HepG2 (cell line): Measurements from ENCODE around the gene ZBP1. TPM values are rescaled to one million over a fixed set of nuclear protein-coding genes. Genes with fewer than 3 reads are reported as not detected.
A peak's percentile ranks its signal among the peaks of the same experiment; 100 is the strongest.

ENCODE experiments used
- AHR ChIP-seq: IDR thresholded peaks from 2 replicates; pipeline ENCODE4 v1.6.1; 2018; ENCODE audit warnings: missing genetic modification reagents, missing compliant biosample characterization
- EEA1 ChIP-seq: sonication (generic); formaldehyde crosslinking; IDR thresholded peaks from 2 replicates; pipeline ENCODE4 v1.5.1; 2020; ENCODE audit warnings: mild to moderate bottlenecking, missing genetic modification reagents, borderline replicate concordance
- PHB2 ChIP-seq: fragments of 450-650 bp; IDR thresholded peaks from 2 replicates; pipeline ENCODE4 v1.6.1; 2018; ENCODE audit not compliant: partially characterized antibody
- RORA ChIP-seq: sonication (generic); formaldehyde crosslinking; IDR thresholded peaks from 2 replicates; pipeline ENCODE4 v1.5.0; 2020; ENCODE audit warnings: mild to moderate bottlenecking, missing genetic modification reagents, moderate library complexity
- SIN3B ChIP-seq: fragments of 150-350 bp; IDR thresholded peaks from 2 replicates; pipeline ENCODE4 v1.6.1; 2014; ENCODE audit warnings: low read length
- SMYD3 ChIP-seq: sonication (generic); formaldehyde crosslinking; IDR thresholded peaks from 2 replicates; pipeline ENCODE4 v1.8.1; 2023; ENCODE audit warnings: mild to moderate bottlenecking, missing genetic modification reagents
- SRSF1 ChIP-seq: fragments of 200-400 bp; formaldehyde crosslinking; optimal IDR thresholded peaks from 2 replicates; pipeline ENCODE3; 2017; ENCODE audit warnings: mild to moderate bottlenecking, low read depth, low read length, moderate library complexity
- YEATS4 ChIP-seq: sonication (generic); formaldehyde crosslinking; IDR thresholded peaks from 2 replicates; pipeline ENCODE4 v1.4.0; 2020; ENCODE audit warnings: missing genetic modification reagents, borderline replicate concordance
- ZFP90 ChIP-seq: sonication (generic); formaldehyde crosslinking; IDR thresholded peaks from 2 replicates; pipeline ENCODE4 v1.8.0; 2022; ENCODE audit warnings: missing genetic modification reagents, mild to moderate bottlenecking, inconsistent platforms, borderline replicate concordance
- ZNF205 ChIP-seq: IDR thresholded peaks from 2 replicates; pipeline ENCODE4 v1.6.1; 2018; ENCODE audit warnings: missing biosample characterization, missing genetic modification reagents
- ZNF260 ChIP-seq: sonication (generic); formaldehyde crosslinking; IDR thresholded peaks from 2 replicates; pipeline ENCODE4 v1.4.0; 2020; ENCODE audit warnings: missing genetic modification reagents, low read depth, mild to moderate bottlenecking, borderline replicate concordance
- ZNF501 ChIP-seq: sonication (generic); formaldehyde crosslinking; IDR thresholded peaks from 2 replicates; pipeline ENCODE4 v1.5.1; 2020; ENCODE audit warnings: mild to moderate bottlenecking, moderate library complexity, missing genetic modification reagents
- polyA plus RNA-seq, 8 experiments: library from polyadenylated mRNA; depleted of rRNA in 3 of 8; stranded (reverse) in 7 of 8; unstranded in 1 of 8; fragments of >200 nt; fragmentation: Illumina TruSeq in 4 of 8; extraction: Trizol in 4 of 8; gene quantifications; 2 replicates each; pipeline versions ENCODE4 v1.2.1 to v1.2.3, GENCODE V29; 2011 to 2016; ENCODE audit warnings: low read depth in 4 of 8, missing spikeins in 1 of 8, mixed read lengths in 1 of 8; ENCODE audit not compliant: insufficient read depth in 1 of 8
- total RNA-seq, 5 experiments: library from RNA; depleted of rRNA; stranded (reverse); fragments of >200 nt; fragmentation: Illumina TruSeq; extraction: Trizol; gene quantifications; 2 replicates each; pipeline ENCODE4 v1.2.3, GENCODE V29; 2016; ENCODE audit warnings: low read depth in 1 of 5
- TF ChIP-seq, protein P1 (sequence below), 2 experiments: sonication (generic) in 1 of 2; formaldehyde crosslinking in 1 of 2; IDR thresholded peaks; 2 replicates each; pipeline versions ENCODE4 v1.5.1 to v1.6.1; 2011 to 2020; ENCODE audit warnings: borderline replicate concordance in 1 of 2, low read depth in 1 of 2, low read length in 1 of 2, mild to moderate bottlenecking in 1 of 2, missing genetic modification reagents in 1 of 2, moderate library complexity in 1 of 2
- TF ChIP-seq, protein P2 (sequence below): sonication (generic); formaldehyde crosslinking; IDR thresholded peaks from 2 replicates; pipeline ENCODE4 v1.5.0; 2020; ENCODE audit warnings: missing genetic modification reagents
- TF ChIP-seq, protein P3 (sequence below): sonication (generic); formaldehyde crosslinking; IDR thresholded peaks from 2 replicates; pipeline ENCODE4 v1.9.0; 2022; ENCODE audit warnings: missing genetic modification reagents, mild to moderate bottlenecking, borderline replicate concordance
- TF ChIP-seq, protein P4 (sequence below): IDR thresholded peaks from 2 replicates; pipeline ENCODE4 v1.6.1; 2012; ENCODE audit warnings: low read depth, low read length, improper control_type of control experiment
- TF ChIP-seq, protein P5 (sequence below): sonication (generic); formaldehyde crosslinking; IDR thresholded peaks from 2 replicates; pipeline ENCODE4 v1.5.1; 2020; ENCODE audit warnings: mild to moderate bottlenecking, missing genetic modification reagents, moderate library complexity

The ZBP1 gene
- total and polyA plus RNA-seq, 2 of the 13 experiments (the other 11 are each of a cell fraction or from before 2014, with no cell fraction given): not detected

DNA sequence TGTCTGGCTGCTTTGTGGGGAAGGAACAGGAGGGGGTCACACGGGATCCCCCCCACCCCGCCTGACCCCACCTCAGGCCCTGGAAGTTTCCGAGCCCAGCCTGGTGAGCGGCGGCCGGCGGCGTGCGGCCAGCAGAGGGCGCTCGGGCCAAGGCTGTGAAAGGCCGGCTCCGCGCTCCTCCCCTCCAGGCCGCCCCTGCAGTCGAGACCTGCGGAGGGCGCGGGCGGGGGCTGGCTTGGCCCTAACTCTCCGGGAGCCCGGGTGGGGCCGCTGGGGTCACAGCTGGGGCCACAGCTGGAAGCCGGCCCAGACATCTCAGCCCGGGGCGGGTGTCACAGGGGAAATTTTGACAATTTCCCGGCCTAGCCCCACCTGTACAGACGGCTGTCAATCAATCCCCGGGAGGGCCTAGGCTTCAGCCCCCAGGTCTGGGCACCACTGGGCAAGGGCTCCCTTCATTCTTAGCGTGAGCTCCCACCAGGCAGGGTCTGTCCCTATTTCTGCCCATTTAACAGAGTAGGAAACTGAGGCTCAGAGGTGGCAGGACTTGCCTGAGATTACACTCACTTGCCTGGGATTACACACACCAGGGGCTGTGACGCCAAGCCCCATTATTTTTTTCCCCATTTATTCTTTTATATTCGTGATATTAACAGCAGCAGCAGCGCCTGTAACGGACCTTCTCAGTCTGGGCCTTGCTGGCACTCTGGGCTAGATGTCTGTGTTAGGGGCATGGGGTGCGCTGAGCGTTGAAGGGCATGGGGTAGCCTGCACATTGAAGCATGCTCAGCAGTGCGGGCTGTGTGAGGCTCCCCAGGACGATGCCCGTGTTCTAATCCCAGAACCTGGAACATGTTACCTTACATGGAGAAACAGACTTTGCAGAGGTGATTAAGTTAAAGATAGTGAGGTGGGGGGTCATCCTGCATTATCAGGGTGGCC, 23.0 kb downstream of the ZBP1 start (continued):
- TF ChIP-seq, protein P1, sequence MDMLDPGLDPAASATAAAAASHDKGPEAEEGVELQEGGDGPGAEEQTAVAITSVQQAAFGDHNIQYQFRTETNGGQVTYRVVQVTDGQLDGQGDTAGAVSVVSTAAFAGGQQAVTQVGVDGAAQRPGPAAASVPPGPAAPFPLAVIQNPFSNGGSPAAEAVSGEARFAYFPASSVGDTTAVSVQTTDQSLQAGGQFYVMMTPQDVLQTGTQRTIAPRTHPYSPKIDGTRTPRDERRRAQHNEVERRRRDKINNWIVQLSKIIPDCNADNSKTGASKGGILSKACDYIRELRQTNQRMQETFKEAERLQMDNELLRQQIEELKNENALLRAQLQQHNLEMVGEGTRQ (IDR thresholded peaks at IDR 0.05; ENCODE audit: low read depth, low read length): no peak
- TF ChIP-seq, protein P1 (CRISPR knock-in tag; IDR thresholded peaks at IDR 0.05; ENCODE audit: borderline replicate concordance): no peak
- TF ChIP-seq, protein P2, sequence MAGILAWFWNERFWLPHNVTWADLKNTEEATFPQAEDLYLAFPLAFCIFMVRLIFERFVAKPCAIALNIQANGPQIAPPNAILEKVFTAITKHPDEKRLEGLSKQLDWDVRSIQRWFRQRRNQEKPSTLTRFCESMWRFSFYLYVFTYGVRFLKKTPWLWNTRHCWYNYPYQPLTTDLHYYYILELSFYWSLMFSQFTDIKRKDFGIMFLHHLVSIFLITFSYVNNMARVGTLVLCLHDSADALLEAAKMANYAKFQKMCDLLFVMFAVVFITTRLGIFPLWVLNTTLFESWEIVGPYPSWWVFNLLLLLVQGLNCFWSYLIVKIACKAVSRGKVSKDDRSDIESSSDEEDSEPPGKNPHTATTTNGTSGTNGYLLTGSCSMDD (CRISPR knock-in tag): no peak
- TF ChIP-seq AHR (CRISPR knock-in tag) (peak; percentile 86; the same call in 1 of the 2 replicates), SMYD3 (CRISPR knock-in tag) (no peak), ZNF501 (CRISPR knock-in tag) (peak; percentile 87), ZNF205 (0 out of 2 replicates have a peak, but pooled peaks have one; percentile 38), EEA1 (CRISPR knock-in tag) (0 out of 2 replicates have a peak, but pooled peaks have one; percentile 42), YEATS4 (no peak; the same call in 1 of the 2 replicates), RORA (CRISPR knock-in tag) (no peak), SIN3B (no peak), SRSF1 (peak; percentile 50), PHB2 (no peak), ZNF260 (CRISPR knock-in tag) (no peak), ZFP90 (CRISPR knock-in tag) (peak; percentile 69; the same call in 1 of the 2 replicates)
- TF ChIP-seq, protein P3, sequence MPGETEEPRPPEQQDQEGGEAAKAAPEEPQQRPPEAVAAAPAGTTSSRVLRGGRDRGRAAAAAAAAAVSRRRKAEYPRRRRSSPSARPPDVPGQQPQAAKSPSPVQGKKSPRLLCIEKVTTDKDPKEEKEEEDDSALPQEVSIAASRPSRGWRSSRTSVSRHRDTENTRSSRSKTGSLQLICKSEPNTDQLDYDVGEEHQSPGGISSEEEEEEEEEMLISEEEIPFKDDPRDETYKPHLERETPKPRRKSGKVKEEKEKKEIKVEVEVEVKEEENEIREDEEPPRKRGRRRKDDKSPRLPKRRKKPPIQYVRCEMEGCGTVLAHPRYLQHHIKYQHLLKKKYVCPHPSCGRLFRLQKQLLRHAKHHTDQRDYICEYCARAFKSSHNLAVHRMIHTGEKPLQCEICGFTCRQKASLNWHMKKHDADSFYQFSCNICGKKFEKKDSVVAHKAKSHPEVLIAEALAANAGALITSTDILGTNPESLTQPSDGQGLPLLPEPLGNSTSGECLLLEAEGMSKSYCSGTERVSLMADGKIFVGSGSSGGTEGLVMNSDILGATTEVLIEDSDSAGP: peak; percentile 82
- TF ChIP-seq, protein P4, sequence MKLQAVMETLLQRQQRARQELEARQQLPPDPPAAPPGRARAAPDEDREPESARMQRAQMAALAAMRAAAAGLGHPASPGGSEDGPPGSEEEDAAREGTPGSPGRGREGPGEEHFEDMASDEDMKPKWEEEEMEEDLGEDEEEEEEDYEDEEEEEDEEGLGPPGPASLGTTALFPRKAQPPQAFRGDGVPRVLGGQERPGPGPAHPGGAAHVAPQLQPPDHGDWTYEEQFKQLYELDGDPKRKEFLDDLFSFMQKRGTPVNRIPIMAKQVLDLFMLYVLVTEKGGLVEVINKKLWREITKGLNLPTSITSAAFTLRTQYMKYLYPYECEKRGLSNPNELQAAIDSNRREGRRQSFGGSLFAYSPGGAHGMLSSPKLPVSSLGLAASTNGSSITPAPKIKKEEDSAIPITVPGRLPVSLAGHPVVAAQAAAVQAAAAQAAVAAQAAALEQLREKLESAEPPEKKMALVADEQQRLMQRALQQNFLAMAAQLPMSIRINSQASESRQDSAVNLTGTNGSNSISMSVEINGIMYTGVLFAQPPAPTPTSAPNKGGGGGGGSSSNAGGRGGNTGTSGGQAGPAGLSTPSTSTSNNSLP: no peak
- TF ChIP-seq, protein P5, sequence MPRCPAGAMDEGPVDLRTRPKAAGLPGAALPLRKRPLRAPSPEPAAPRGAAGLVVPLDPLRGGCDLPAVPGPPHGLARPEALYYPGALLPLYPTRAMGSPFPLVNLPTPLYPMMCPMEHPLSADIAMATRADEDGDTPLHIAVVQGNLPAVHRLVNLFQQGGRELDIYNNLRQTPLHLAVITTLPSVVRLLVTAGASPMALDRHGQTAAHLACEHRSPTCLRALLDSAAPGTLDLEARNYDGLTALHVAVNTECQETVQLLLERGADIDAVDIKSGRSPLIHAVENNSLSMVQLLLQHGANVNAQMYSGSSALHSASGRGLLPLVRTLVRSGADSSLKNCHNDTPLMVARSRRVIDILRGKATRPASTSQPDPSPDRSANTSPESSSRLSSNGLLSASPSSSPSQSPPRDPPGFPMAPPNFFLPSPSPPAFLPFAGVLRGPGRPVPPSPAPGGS (CRISPR knock-in tag): no peak
